Neuronal stem cell (in vitro differentiated cells): ENCODE results near the gene PRRT2.

Experiments used
- DNase-seq: peaks from one replicate; pipeline ENCODE4 v3.0.0-alpha.2; 2013; ENCODE audit warnings: low spot score
- H2AFZ ChIP-seq: one replicate; pipeline ENCODE4 v1.6.1; 2013; ENCODE audit warnings: mild to moderate bottlenecking, low read length, inconsistent platforms
- H2AK5ac ChIP-seq: 2 replicates; pipeline ENCODE4 v1.6.1; 2013; ENCODE audit warnings: low read depth, mild to moderate bottlenecking, inconsistent platforms, low read length, moderate library complexity, mixed read lengths
- H2BK120ac ChIP-seq: 2 replicates; pipeline ENCODE4 v1.6.1; 2013; ENCODE audit warnings: low read depth, mild to moderate bottlenecking, inconsistent platforms, low read length, moderate library complexity, mixed read lengths
- H2BK12ac ChIP-seq: one replicate; pipeline ENCODE4 v1.6.1; 2013; ENCODE audit warnings: low read length, inconsistent platforms
- H2BK15ac ChIP-seq: 2 replicates; pipeline ENCODE4 v1.6.1; 2013; ENCODE audit warnings: mild to moderate bottlenecking, low read length, inconsistent platforms, mixed read lengths
- H2BK5ac ChIP-seq: one replicate; pipeline ENCODE4 v1.6.1; 2013; ENCODE audit warnings: inconsistent platforms, mild to moderate bottlenecking, low read length, moderate library complexity
- H3K14ac ChIP-seq: one replicate; pipeline ENCODE4 v1.6.1; 2013; ENCODE audit warnings: low read length, inconsistent platforms
- H3K18ac ChIP-seq: 2 replicates; pipeline ENCODE4 v1.6.1; 2013; ENCODE audit warnings: low read length, inconsistent platforms
- H3K23ac ChIP-seq: 2 replicates; pipeline ENCODE4 v1.6.1; 2013; ENCODE audit warnings: low read depth, mild to moderate bottlenecking, mixed read lengths, low read length, inconsistent platforms; ENCODE audit not compliant: poor library complexity
- H3K27ac ChIP-seq: replicated peaks from 3 replicates; pipeline ENCODE4 v1.5.1; 2013; ENCODE audit warnings: low read length, inconsistent platforms
- H3K27me3 ChIP-seq, 3 experiments: 2 replicates each; pipeline ENCODE4 v1.6.1; 2013; ENCODE audit warnings: low read length in 3 of 3, mild to moderate bottlenecking in 2 of 3, inconsistent platforms in 1 of 3, low read depth in 1 of 3, mixed read lengths in 1 of 3, moderate library complexity in 1 of 3; ENCODE audit not compliant: control insufficient read depth in 3 of 3, insufficient read depth in 3 of 3
- H3K36me3 ChIP-seq, 2 donors: replicated peaks in 1 of 2; 2 replicates each; pipeline ENCODE4 v1.6.1; 2013; ENCODE audit warnings: low read length in 2 of 2; ENCODE audit not compliant: control insufficient read depth in 2 of 2, insufficient read depth in 2 of 2
- H3K4ac ChIP-seq: 2 replicates; pipeline ENCODE4 v1.6.1; 2013; ENCODE audit warnings: inconsistent platforms, mild to moderate bottlenecking, low read length, moderate library complexity
- H3K4me1 ChIP-seq, 2 donors: 1 replicate in 1 of 2; 2 replicates in 1 of 2; pipeline ENCODE4 v1.6.1; 2013; ENCODE audit warnings: low read length in 2 of 2, low read depth in 1 of 2; ENCODE audit not compliant: control insufficient read depth in 2 of 2, insufficient read depth in 1 of 2
- H3K4me2 ChIP-seq: one replicate; pipeline ENCODE4 v1.6.1; 2013; ENCODE audit warnings: mild to moderate bottlenecking, low read length, inconsistent platforms; ENCODE audit not compliant: insufficient read depth, poor library complexity, severe bottlenecking
- H3K4me3 ChIP-seq, 2 donors: 2 replicates each; pipeline ENCODE4 v1.5.1; 2013; ENCODE audit warnings: low read length in 2 of 2, mild to moderate bottlenecking in 2 of 2, inconsistent platforms in 1 of 2, moderate library complexity in 1 of 2
- H3K79me1 ChIP-seq: one replicate; pipeline ENCODE4 v1.6.1; 2013; ENCODE audit warnings: low read depth, mild to moderate bottlenecking, inconsistent platforms, low read length, moderate library complexity
- H3K9ac ChIP-seq: one replicate; pipeline ENCODE4 v1.6.1; 2013; ENCODE audit warnings: mild to moderate bottlenecking, low read depth, low read length, inconsistent platforms; ENCODE audit not compliant: poor library complexity
- H3K9me3 ChIP-seq, 2 donors: replicated peaks in 1 of 2; 2 replicates each; pipeline versions ENCODE3 to v1.6.1; 2013; ENCODE audit warnings: low read length in 2 of 2, mild to moderate bottlenecking in 2 of 2, inconsistent platforms in 1 of 2, low read depth in 1 of 2, mixed read lengths in 1 of 2, moderate library complexity in 1 of 2; ENCODE audit not compliant: control insufficient read depth in 2 of 2, insufficient read depth in 1 of 2
- H4K8ac ChIP-seq: one replicate; pipeline ENCODE4 v1.6.1; 2013; ENCODE audit warnings: low read depth, mild to moderate bottlenecking, inconsistent platforms, low read length, moderate library complexity
- H4K91ac ChIP-seq: one replicate; pipeline ENCODE4 v1.6.1; 2013; ENCODE audit warnings: low read length, low read depth, mild to moderate bottlenecking, inconsistent platforms; ENCODE audit not compliant: poor library complexity
- WGBS, 2 donors: extraction: QIAGEN DNeasy Blood & Tissue Kit; methylation state at CpG; one replicate each; pipeline ENCODE4 v1.1.7; 2013; ENCODE audit warnings: missing lambda C conversion rate in 2 of 2, mixed read lengths in 1 of 2; ENCODE audit not compliant: insufficient read length in 2 of 2, insufficient replicate concordance in 1 of 2; ENCODE audit errors: extremely low coverage in 2 of 2; 5-methylcytosine and 5-hydroxymethylcytosine counted together

The PRRT2 gene

DNA sequence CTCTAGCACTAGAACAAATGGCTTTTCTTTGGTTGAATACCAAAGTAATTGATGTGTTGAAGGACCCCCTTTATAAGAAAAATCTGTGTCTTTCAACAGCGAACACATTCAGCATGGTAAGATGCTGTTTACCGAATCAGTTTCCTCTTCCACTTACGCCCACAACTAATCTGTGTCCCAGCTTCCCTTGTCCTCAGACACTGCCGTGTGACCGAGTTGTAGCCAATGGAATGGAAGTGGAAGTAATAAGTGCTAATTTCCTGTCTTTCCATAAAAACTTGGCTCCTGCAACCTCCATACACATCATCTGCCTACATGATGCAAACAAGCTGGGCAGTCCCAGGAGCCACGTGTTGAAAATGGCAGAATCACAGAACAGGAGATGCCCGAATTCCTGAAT, 40.7 kb downstream of the PRRT2 start:
- H3K23ac ChIP-seq, result no peak overlapping the region
- no peaks in the 10 kb centered on the region for H3K36me3 ChIP-seq
- H3K9ac ChIP-seq, result no peak overlapping the region
- no peak overlapping the region for H2BK120ac ChIP-seq
- H3K18ac ChIP-seq, result no peak overlapping the region
- no peak overlapping the region for H3K4me2 ChIP-seq
- H3K9me3 ChIP-seq, result no peaks in the 10 kb centered on the region
- DNase-seq, result no peak
- H3K79me1 ChIP-seq, result no peaks in the 10 kb centered on the region
- peaks cover 0 to 3% of the 10 kb centered on the region in 2 donors for H3K4me1 ChIP-seq
- H4K91ac ChIP-seq, result no peak overlapping the region
- H3K14ac ChIP-seq, result no peak overlapping the region
- H3K27ac ChIP-seq, result no peak overlapping the region
- WGBS, 2 donors, result no CpG with 5 or more reads among the region's 7 CpGs
- no peak overlapping the region for H3K4me3 ChIP-seq
- H4K8ac ChIP-seq, result no peak overlapping the region
- H2AFZ ChIP-seq, result peak overlapping the region; percentile 45
- H3K27me3 ChIP-seq, result no peaks in the 10 kb centered on the region
- H2BK15ac ChIP-seq, result no peak overlapping the region
- H2AK5ac ChIP-seq, result no peak overlapping the region
- no peak overlapping the region for H2BK12ac ChIP-seq
- H3K4ac ChIP-seq, result no peak overlapping the region
- no peak overlapping the region for H2BK5ac ChIP-seq

DNA sequence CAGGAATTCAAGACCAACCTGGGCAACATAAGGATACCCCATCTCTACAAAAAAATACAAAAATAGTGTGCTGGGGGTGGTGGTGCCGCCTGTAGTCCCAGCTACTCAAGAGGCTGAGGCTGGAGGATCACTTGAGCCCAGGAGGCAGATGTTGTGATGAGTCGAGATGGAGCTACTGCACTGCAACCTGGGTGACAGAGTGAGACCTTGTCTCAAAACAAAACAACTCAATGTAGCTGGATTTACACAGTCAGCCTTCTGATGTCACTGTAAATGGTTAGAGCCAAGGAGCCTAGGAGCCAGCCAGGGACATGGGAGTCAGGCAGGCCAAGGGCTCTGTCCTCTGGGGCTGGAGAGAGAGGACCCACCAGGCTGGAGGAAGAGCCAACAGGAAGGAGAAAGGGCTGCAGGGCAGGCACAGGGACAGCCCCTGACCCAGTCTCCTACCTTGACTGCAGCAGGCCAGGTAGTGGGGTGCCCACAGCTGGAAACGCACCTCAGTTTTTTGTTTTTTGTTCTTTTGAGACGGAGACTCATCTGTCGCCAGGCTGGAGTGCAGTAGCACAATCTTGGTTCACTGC, 42.6 kb downstream of the PRRT2 start:
- H3K14ac ChIP-seq, result no peak overlapping the region
- no peak overlapping the region for H3K27ac ChIP-seq
- no peak overlapping the region for H4K91ac ChIP-seq
- no peak overlapping the region for H2BK12ac ChIP-seq
- no peaks in the 10 kb centered on the region for H3K79me1 ChIP-seq
- H3K4me3 ChIP-seq, result no peak overlapping the region
- no peak overlapping the region for H2AFZ ChIP-seq
- no peak for DNase-seq
- H2BK5ac ChIP-seq, result no peak overlapping the region
- H4K8ac ChIP-seq, result no peak overlapping the region
- no peak overlapping the region for H3K4me2 ChIP-seq
- no peak overlapping the region for H2BK120ac ChIP-seq
- no peaks in the 10 kb centered on the region for H3K9me3 ChIP-seq
- no peak overlapping the region for H2AK5ac ChIP-seq
- no peak overlapping the region for H3K9ac ChIP-seq
- H2BK15ac ChIP-seq, result no peak overlapping the region
- H3K36me3 ChIP-seq, result peaks cover 10 to 12% of the 10 kb centered on the region in 2 donors
- no peak overlapping the region for H3K4ac ChIP-seq
- no peak overlapping the region for H3K18ac ChIP-seq
- H3K27me3 ChIP-seq, result no peaks in the 10 kb centered on the region
- no peaks in the 10 kb centered on the region for H3K4me1 ChIP-seq
- no peak overlapping the region for H3K23ac ChIP-seq
- no CpG with 5 or more reads among the region's 5 CpGs for WGBS, 2 donors

DNA sequence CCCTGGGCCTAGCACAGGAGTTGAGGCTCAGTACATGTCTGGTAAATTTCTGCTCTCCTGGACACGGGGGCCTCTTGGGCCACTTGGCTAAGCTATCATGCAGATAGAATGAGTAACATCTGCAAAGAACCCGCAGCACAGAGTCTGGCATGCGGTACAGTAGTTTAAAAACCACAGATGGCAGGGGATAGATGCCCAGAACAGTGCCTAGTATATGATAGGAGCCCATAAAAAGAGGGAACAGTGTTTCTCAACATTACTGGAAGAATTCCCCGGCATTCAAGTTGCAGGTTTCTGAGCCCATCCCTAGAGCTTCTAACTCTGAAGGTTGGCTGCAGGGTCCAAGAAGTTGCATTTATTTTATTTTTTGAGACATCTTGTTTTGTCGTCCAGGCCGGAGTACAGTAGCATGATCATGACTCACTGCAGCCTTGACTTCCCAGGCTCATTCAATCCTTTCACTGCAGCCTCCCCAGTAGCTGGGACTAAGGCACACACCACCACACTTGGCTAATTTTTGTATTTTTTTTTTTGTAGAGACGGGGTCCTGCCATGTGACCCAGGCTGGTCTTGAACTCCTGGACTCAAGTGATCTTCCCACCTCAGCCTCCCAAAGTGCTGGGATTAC, 45.3 kb downstream of the PRRT2 start:
- no peak overlapping the region for H3K18ac ChIP-seq
- H2AK5ac ChIP-seq, result no peak overlapping the region
- H3K9me3 ChIP-seq, result no peaks in the 10 kb centered on the region
- H2BK15ac ChIP-seq, result no peak overlapping the region
- H3K4me2 ChIP-seq, result no peak overlapping the region
- no CpG with 5 or more reads among the region's 7 CpGs for WGBS, 2 donors
- H4K8ac ChIP-seq, result no peak overlapping the region
- no peak overlapping the region for H3K14ac ChIP-seq
- no peak overlapping the region for H3K27ac ChIP-seq
- peaks cover 7% of the 10 kb centered on the region for H3K79me1 ChIP-seq
- no peak overlapping the region for H3K9ac ChIP-seq
- peaks cover 3 to 5% of the 10 kb centered on the region in 2 donors for H3K4me1 ChIP-seq
- no peak overlapping the region for H2AFZ ChIP-seq
- H2BK5ac ChIP-seq, result no peak overlapping the region
- H4K91ac ChIP-seq, result no peak overlapping the region
- no peak overlapping the region for H3K4me3 ChIP-seq
- no peaks in the 10 kb centered on the region for H3K27me3 ChIP-seq
- no peak overlapping the region for H2BK120ac ChIP-seq
- DNase-seq, result no peak
- H3K36me3 ChIP-seq, result peaks cover 20 to 22% of the 10 kb centered on the region in 2 donors
- no peak overlapping the region for H2BK12ac ChIP-seq
- no peak overlapping the region for H3K23ac ChIP-seq
- no peak overlapping the region for H3K4ac ChIP-seq

DNA sequence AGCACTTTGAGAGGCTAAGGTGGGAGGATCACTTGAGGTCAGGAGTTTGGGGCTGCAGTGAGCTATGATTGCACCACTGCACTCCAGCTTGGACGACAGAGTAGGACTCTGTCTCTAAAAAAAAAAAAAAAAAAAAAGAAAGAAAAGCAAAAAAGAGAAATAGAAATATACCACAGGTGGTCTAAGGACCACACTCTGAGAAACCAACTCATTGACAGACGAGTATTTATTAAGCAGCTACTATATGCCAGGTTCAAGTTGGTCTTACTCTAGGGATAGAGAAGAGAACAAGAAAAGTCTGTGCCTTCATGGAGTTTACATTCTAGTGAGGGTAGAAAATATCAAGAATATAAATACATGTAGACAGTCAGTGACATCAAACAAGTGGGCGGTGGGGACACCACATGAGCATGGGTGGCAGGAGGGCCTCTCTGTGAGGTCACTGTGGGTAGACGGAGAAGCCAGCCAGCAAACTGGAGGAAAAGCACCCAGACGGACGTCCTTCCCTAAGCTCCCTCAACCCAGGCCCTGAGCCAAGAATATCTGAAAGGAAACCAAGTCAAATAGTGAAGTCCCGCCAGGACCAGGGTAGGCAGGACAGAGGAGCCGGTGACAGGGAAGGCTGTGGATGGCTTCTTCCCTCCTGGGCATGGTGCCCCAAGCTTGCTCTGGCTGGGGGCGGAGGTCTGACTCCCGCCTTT, 46.3 kb downstream of the PRRT2 start:
- Histone ChIP-seq H3K4me2 (no peak overlapping the region), H4K91ac (no peak overlapping the region), H3K27me3 (no peaks in the 10 kb centered on the region), H2AFZ (no peak overlapping the region), H3K9ac (peak overlapping the region; percentile 4), H3K4me3 (no peak overlapping the region), H3K79me1 (peaks cover 7% of the 10 kb centered on the region), H2BK120ac (no peak overlapping the region), H2BK12ac (no peak overlapping the region), H3K18ac (no peak overlapping the region), H3K14ac (no peak overlapping the region), H2BK15ac (no peak overlapping the region), H3K4ac (no peak overlapping the region), H3K27ac (no peak overlapping the region), H3K4me1 (peaks cover 4 to 5% of the 10 kb centered on the region in 2 donors), H2BK5ac (no peak overlapping the region), H3K9me3 (no peaks in the 10 kb centered on the region), H4K8ac (no peak overlapping the region), H3K36me3 (peaks cover 20 to 22% of the 10 kb centered on the region in 2 donors), H3K23ac (no peak overlapping the region), H2AK5ac (no peak overlapping the region)
- no CpG with 5 or more reads among the region's 10 CpGs for WGBS, 2 donors
- no peak for DNase-seq
